Measurements from ENCODE around the gene FOXJ3. TPM values are rescaled to one million over a fixed set of nuclear protein-coding genes. Genes with fewer than 3 reads are reported as not detected.

The FOXJ3 gene
- total RNA-seq, 1 donor from 2014 or later = 45.0 TPM

DNA sequence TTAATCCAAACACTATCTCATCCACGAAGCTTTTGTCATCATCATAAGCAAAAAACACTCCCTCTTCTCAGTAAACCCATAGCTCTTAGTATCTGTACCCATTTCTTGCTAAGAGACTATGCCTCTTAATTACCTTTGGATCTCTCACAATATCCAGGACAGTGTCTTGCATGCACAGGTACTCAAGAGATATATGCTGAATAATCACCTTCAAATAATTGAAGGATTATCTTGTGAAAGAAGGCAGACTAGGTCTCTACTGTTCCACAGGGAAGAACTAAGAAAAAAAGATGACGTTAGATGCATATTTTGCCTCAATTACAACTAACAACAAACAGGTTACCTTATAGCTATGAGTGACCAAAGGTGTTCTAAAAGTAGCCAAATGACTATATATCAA is 11.5 kb downstream of the FOXJ3 start:
- Mint-ChIP-seq H3K27me3 (ENCODE audit: unreplicated experiment) (no peaks in the 10 kb centered on the region), H3K4me1 (ENCODE audit: low read depth, unreplicated experiment) (peaks cover 4% of the 10 kb centered on the region), H3K36me3 (ENCODE audit: unreplicated experiment) (no peaks in the 10 kb centered on the region), H3K9me3 (ENCODE audit: unreplicated experiment) (no peaks in the 10 kb centered on the region), H3K4me3 (ENCODE audit: unreplicated experiment) (no peak overlapping the region), H3K27ac (ENCODE audit: unreplicated experiment) (no peak overlapping the region)
- DNase-seq = no peak
- no peak for TF ChIP-seq CTCF (IDR thresholded peaks at IDR 0.05; ENCODE audit: partially characterized antibody, unreplicated experiment)

GRCh38 chr1:42322577-42322976 is 12.5 kb downstream of the FOXJ3 start:
- Mint-ChIP-seq H3K4me1 (ENCODE audit: low read depth, unreplicated experiment) (peaks cover 3% of the 10 kb centered on the region), H3K27ac (ENCODE audit: unreplicated experiment) (no peak overlapping the region), H3K9me3 (ENCODE audit: unreplicated experiment) (no peaks in the 10 kb centered on the region), H3K36me3 (ENCODE audit: unreplicated experiment) (no peaks in the 10 kb centered on the region), H3K4me3 (ENCODE audit: unreplicated experiment) (no peak overlapping the region), H3K27me3 (ENCODE audit: unreplicated experiment) (no peaks in the 10 kb centered on the region)
- DNase-seq = no peak
- TF ChIP-seq CTCF (IDR thresholded peaks at IDR 0.05; ENCODE audit: partially characterized antibody, unreplicated experiment) = no peak

- H3K4me1 Mint-ChIP-seq (ENCODE audit: low read depth, unreplicated experiment) = no peaks in the 10 kb centered on the region
- DNase-seq = no peak
- no peaks in the 10 kb centered on the region for H3K9me3 Mint-ChIP-seq (ENCODE audit: unreplicated experiment)
- TF ChIP-seq CTCF (IDR thresholded peaks at IDR 0.05; ENCODE audit: partially characterized antibody, unreplicated experiment) = no peak
- H3K27ac Mint-ChIP-seq (ENCODE audit: unreplicated experiment) = no peak overlapping the region
- H3K4me3 Mint-ChIP-seq (ENCODE audit: unreplicated experiment) = no peak overlapping the region
- H3K27me3 Mint-ChIP-seq (ENCODE audit: unreplicated experiment) = no peaks in the 10 kb centered on the region
- H3K36me3 Mint-ChIP-seq (ENCODE audit: unreplicated experiment) = no peaks in the 10 kb centered on the region
These were observed 13.3 kb downstream of the FOXJ3 start for GRCh38 chr1:42321731-42322130.

DNA sequence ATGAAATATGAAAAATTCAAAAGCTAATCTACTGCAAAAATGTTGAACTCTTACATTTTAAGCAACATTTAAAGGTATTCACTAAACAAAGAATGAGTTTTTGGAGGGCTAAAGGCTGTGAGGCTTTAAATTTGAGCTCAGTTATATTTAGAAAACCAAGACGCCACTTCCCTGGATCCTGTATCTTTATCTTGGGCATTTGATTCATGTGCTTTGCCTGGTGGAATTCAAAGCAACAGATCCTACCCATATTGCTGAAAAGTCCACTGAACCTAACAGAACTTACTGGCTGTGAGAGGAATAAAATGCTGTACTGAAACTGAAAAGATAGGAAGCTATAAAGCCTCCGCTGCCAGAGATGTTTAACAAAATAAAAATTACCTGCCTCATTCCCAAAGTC is 14.3 kb downstream of the FOXJ3 start:
- Mint-ChIP-seq H3K4me1 (ENCODE audit: low read depth, unreplicated experiment) (no peaks in the 10 kb centered on the region), H3K4me3 (ENCODE audit: unreplicated experiment) (no peak overlapping the region), H3K27ac (ENCODE audit: unreplicated experiment) (no peak overlapping the region), H3K27me3 (ENCODE audit: unreplicated experiment) (no peaks in the 10 kb centered on the region), H3K9me3 (ENCODE audit: unreplicated experiment) (no peaks in the 10 kb centered on the region), H3K36me3 (ENCODE audit: unreplicated experiment) (no peaks in the 10 kb centered on the region)
- DNase-seq = no peak
- TF ChIP-seq CTCF (IDR thresholded peaks at IDR 0.05; ENCODE audit: partially characterized antibody, unreplicated experiment) = no peak

GRCh38 chr1:42319871-42320484 is 15.1 kb downstream of the FOXJ3 start:
- no peak overlapping the region for H3K4me3 Mint-ChIP-seq (ENCODE audit: unreplicated experiment)
- no peak overlapping the region for H3K27ac Mint-ChIP-seq (ENCODE audit: unreplicated experiment)
- TF ChIP-seq CTCF (IDR thresholded peaks at IDR 0.05; ENCODE audit: partially characterized antibody, unreplicated experiment) = no peak
- no peaks in the 10 kb centered on the region for H3K9me3 Mint-ChIP-seq (ENCODE audit: unreplicated experiment)
- peaks cover under 1% of the 10 kb centered on the region for H3K4me1 Mint-ChIP-seq (ENCODE audit: low read depth, unreplicated experiment)
- H3K36me3 Mint-ChIP-seq (ENCODE audit: unreplicated experiment) = no peaks in the 10 kb centered on the region
- H3K27me3 Mint-ChIP-seq (ENCODE audit: unreplicated experiment) = no peaks in the 10 kb centered on the region
- no peak for DNase-seq
